Measurements from ENCODE around the gene SMYD3. TPM values are rescaled to one million over a fixed set of nuclear protein-coding genes. Genes with fewer than 3 reads are reported as not detected.

The SMYD3 gene
- total and polyA plus RNA-seq, 2 donors (not counting 1 experiment from before 2014, with no cell fraction given): 9.7 to 37.2 TPM

- Histone ChIP-seq H3K9me3 (ENCODE audit: control extremely low read depth in 1 of 3, control insufficient read depth in 2 of 3, insufficient read depth in 1 of 3, low read length in 2 of 3) (no peaks in the 10 kb centered on the region), H3K27ac (ENCODE audit: low read length in 2 of 2) (no peak overlapping the region), H3K27me3 (replicated peaks in 1 of 4; ENCODE audit: control extremely low read depth in 1 of 4, control insufficient read depth in 3 of 4, insufficient read depth in 4 of 4, low read length in 3 of 4) (no peaks in the 10 kb centered on the region), H3K9ac (ENCODE audit: low read length) (no peak overlapping the region), H3K4me3 (ENCODE audit: control extremely low read depth in 1 of 5, extremely low read depth in 1 of 5, insufficient read depth in 1 of 5, low read depth in 2 of 5, low read length in 4 of 5) (no peak overlapping the region), H3K79me2 (ENCODE audit: control insufficient read depth, insufficient read depth, low read length) (no peaks in the 10 kb centered on the region), H3K4me1 (ENCODE audit: control insufficient read depth in 2 of 2, insufficient read depth in 2 of 2, low read length in 2 of 2) (no peaks in the 10 kb centered on the region), H3K4me2 (replicated peaks; ENCODE audit: low read depth, low read length, poor library complexity, severe bottlenecking) (no peak overlapping the region), H2AFZ (ENCODE audit: insufficient read depth, low read depth, low read length, poor library complexity, severe bottlenecking) (no peak overlapping the region), H4K20me1 (ENCODE audit: control insufficient read depth, insufficient read depth, low read length, poor library complexity, severe bottlenecking) (no peaks in the 10 kb centered on the region), H3K36me3 (replicated peaks in 1 of 2; ENCODE audit: control extremely low read depth in 1 of 2, control insufficient read depth in 1 of 2, extremely low read depth in 1 of 2, insufficient read depth in 2 of 2, low read length in 1 of 2) (no peaks in the 10 kb centered on the region)
- WGBS (ENCODE audit: insufficient coverage): 100% methylated on average over 3 of the region's 6 CpGs
- no peak for ATAC-seq (ENCODE audit: low read depth)
- peaks cover 4% of the 10 kb centered on the region for H3K4me1 Mint-ChIP-seq
- H3K9me3 Mint-ChIP-seq (ENCODE audit: insufficient read depth): no peaks in the 10 kb centered on the region
- H3K4me3 Mint-ChIP-seq: no peak overlapping the region
- no peaks in the 10 kb centered on the region for H3K27me3 Mint-ChIP-seq
- no peak for DNase-seq
- ChIA-PET POLR2A (no interaction called here), CTCF (no interaction called here)
- intact Hi-C loops (cut with micrococcal nuclease): no loop called here
- no peak overlapping the region for H3K27ac Mint-ChIP-seq
- no peak for TF ChIP-seq CTCF (IDR thresholded peaks at IDR 0.05)
- TF ChIP-seq EZH2 (IDR thresholded peaks at IDR 0.05; ENCODE audit: borderline replicate concordance, insufficient read depth, low read depth, low read length, poor library complexity, severe bottlenecking): no peak
Observed at GRCh38 chr1:246372559-246372958, 134.5 kb downstream of the SMYD3 start.

GRCh38 chr1:246367041-246367440, 140.0 kb downstream of the SMYD3 start:
- CTCF ChIA-PET: interaction anchor here (0.7 kb wide), 1 partner anchor 676 kb away, joined by 3 read pairs; no protein-coding TSS in a partner anchor
- Mint-ChIP-seq H3K9me3 (ENCODE audit: insufficient read depth) (no peaks in the 10 kb centered on the region), H3K27me3 (no peaks in the 10 kb centered on the region), H3K4me3 (no peak overlapping the region), H3K4me1 (peaks cover 15% of the 10 kb centered on the region), H3K27ac (no peak overlapping the region)
- H3K27me3 ChIP-seq (replicated peaks in 1 of 4; ENCODE audit: control extremely low read depth in 1 of 4, control insufficient read depth in 3 of 4, insufficient read depth in 4 of 4, low read length in 3 of 4): no peaks in the 10 kb centered on the region
- no peak overlapping the region for H3K4me3 ChIP-seq (ENCODE audit: control extremely low read depth in 1 of 5, extremely low read depth in 1 of 5, insufficient read depth in 1 of 5, low read depth in 2 of 5, low read length in 4 of 5)
- no peak overlapping the region for H2AFZ ChIP-seq (ENCODE audit: insufficient read depth, low read depth, low read length, poor library complexity, severe bottlenecking)
- no peak overlapping the region for H3K4me2 ChIP-seq (replicated peaks; ENCODE audit: low read depth, low read length, poor library complexity, severe bottlenecking)
- 100% methylated on average over 1 of the region's 2 CpGs for WGBS (ENCODE audit: insufficient coverage)
- POLR2A ChIA-PET: no interaction called here
- no peaks in the 10 kb centered on the region for H3K36me3 ChIP-seq (replicated peaks in 1 of 2; ENCODE audit: control extremely low read depth in 1 of 2, control insufficient read depth in 1 of 2, extremely low read depth in 1 of 2, insufficient read depth in 2 of 2, low read length in 1 of 2)
- no peak overlapping the region for H3K9ac ChIP-seq (ENCODE audit: low read length)
- peaks cover 4 to 5% of the 10 kb centered on the region in 2 donors for H3K4me1 ChIP-seq (ENCODE audit: control insufficient read depth in 2 of 2, insufficient read depth in 2 of 2, low read length in 2 of 2)
- peaks cover 0 to 3% (median 0%) of the 10 kb centered on the region in 3 donors for H3K9me3 ChIP-seq (ENCODE audit: control extremely low read depth in 1 of 3, control insufficient read depth in 2 of 3, insufficient read depth in 1 of 3, low read length in 2 of 3)
- no peaks in the 10 kb centered on the region for H3K79me2 ChIP-seq (ENCODE audit: control insufficient read depth, insufficient read depth, low read length)
- intact Hi-C loops (cut with micrococcal nuclease): no loop called here
- TF ChIP-seq EZH2 (IDR thresholded peaks at IDR 0.05; ENCODE audit: borderline replicate concordance, insufficient read depth, low read depth, low read length, poor library complexity, severe bottlenecking) (no peak), CTCF (IDR thresholded peaks at IDR 0.05) (no peak)
- DNase-seq (no peak), ATAC-seq (ENCODE audit: low read depth) (no peak)
- H4K20me1 ChIP-seq (ENCODE audit: control insufficient read depth, insufficient read depth, low read length, poor library complexity, severe bottlenecking): no peaks in the 10 kb centered on the region
- no peak overlapping the region for H3K27ac ChIP-seq (ENCODE audit: low read length in 2 of 2)
